Prostate gland (tissue), 2 donors: ENCODE data around the gene VAMP3. TPM values are rescaled to one million over a fixed set of nuclear protein-coding genes. Genes with fewer than 3 reads are reported as not detected.
"Not testable (repeated sequence)": the region's sequence is repeated elsewhere in the genome, so short reads cannot be mapped to it uniquely, and the experiment has no call there.

Experiments
- DNase-seq: peaks from one replicate; pipeline ENCODE4 v3.0.0-alpha.2; 2019; ENCODE audit warnings: low spot score
- H3K27ac ChIP-seq, 2 donors: fragments of 200-600 bp; sonication (generic); 2 replicates each; pipeline ENCODE4 v1.5.1; 2017 to 2019
- H3K27me3 ChIP-seq: fragments of 200-600 bp; sonication (generic); replicated peaks from 2 replicates; pipeline ENCODE4 v1.5.1; 2019; ENCODE audit not compliant: insufficient read depth
- H3K36me3 ChIP-seq, 2 donors: fragments of 200-600 bp; sonication (generic); 1 replicate in 1 of 2; 2 replicates in 1 of 2; pipeline versions ENCODE4 v1.5.1 to v1.8.1; 2017 to 2019
- H3K4me1 ChIP-seq: fragments of 200-600 bp; sonication (generic); replicated peaks from 2 replicates; pipeline ENCODE4 v1.5.1; 2019
- H3K4me3 ChIP-seq, 2 donors: fragments of 200-600 bp; sonication (generic); 2 replicates each; pipeline ENCODE4 v1.5.1; 2017 to 2019
- H3K9me3 ChIP-seq: fragments of 200-600 bp; sonication (generic); 2 replicates; pipeline ENCODE4 v1.5.1; 2017
- POLR2A ChIP-seq: fragments of 450-650 bp; IDR thresholded peaks from one replicate; pipeline ENCODE4 v1.6.1; 2016; ENCODE audit warnings: antibody characterized with exemption, mild to moderate bottlenecking
- POLR2AphosphoS5 ChIP-seq: sonication (generic); formaldehyde crosslinking; IDR thresholded peaks from one replicate; pipeline ENCODE4 v1.6.1; 2017; ENCODE audit warnings: antibody characterized with exemption
- WGBS: methylation state at CpG from one replicate; pipeline ENCODE4 v1.1.5; 2018; 5-methylcytosine and 5-hydroxymethylcytosine counted together
- intact Hi-C: fragments of 100-400 bp; cut with DNase I; formaldehyde crosslinking; loops from one replicate; pipeline ENCODE4 v1.14.2; 2022
- total RNA-seq, 2 donors: library from RNA; depleted of rRNA; stranded (reverse); fragments of >200 nt; gene quantifications; one replicate each; pipeline ENCODE4 v1.1.0, GENCODE V29; 2016
- TF ChIP-seq, protein P1 (sequence below), 4 experiments: fragments of 200-600 bp in 2 of 4; fragments of 450-650 bp in 2 of 4; sonication (generic) in 2 of 4; IDR thresholded peaks; 1 replicate in 3 of 4; 2 replicates in 1 of 4; pipeline ENCODE4 v1.5.1; 2016 to 2019; ENCODE audit warnings: antibody characterized with exemption in 4 of 4, mild to moderate bottlenecking in 2 of 4, moderate library complexity in 2 of 4

Gene VAMP3
- total RNA-seq, 2 donors from 2014 or later = 85.2 to 95.1 TPM

DNA sequence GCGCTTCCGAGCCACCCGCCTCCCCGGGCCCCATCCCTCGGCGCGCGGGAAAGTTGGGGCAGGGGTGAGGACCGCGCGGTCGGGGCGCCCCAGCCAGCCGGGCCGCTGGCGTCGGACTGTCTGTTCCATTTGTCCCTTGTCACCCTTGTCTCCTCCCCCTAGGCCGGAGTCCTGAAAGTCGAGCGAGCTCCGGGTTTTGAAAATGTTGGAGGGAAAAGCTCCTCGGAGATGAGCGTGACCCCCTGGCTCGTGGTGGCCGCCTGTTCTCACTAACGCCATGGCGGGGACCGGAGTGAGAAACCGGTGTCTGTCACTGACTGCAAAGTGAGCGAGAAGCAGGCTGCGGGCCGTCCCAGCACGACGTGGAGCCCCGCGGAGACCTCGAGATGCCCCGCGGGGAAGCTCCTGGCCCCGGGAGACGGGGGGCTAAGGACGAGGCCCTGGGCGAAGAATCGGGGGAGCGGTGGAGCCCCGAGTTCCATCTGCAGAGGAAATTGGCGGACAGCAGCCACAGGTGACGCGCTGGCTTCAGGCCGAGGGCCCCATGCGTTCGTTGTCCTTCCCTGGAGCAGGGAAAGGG is 13.5 kb downstream of the VAMP3 start:
- Histone ChIP-seq H3K27ac (peak overlapping the region; percentile 91 to 94), H3K36me3 (no peaks in the 10 kb centered on the region), H3K4me1 (no peaks in the 10 kb centered on the region), H3K27me3 (no peaks in the 10 kb centered on the region), H3K9me3 (no peaks in the 10 kb centered on the region), H3K4me3 (peak overlapping the region; percentile 51 to 66)
- no peak for DNase-seq
- intact Hi-C loops = no loop called here
- TF ChIP-seq POLR2A = peak; percentile 6
- TF ChIP-seq, protein P1, sequence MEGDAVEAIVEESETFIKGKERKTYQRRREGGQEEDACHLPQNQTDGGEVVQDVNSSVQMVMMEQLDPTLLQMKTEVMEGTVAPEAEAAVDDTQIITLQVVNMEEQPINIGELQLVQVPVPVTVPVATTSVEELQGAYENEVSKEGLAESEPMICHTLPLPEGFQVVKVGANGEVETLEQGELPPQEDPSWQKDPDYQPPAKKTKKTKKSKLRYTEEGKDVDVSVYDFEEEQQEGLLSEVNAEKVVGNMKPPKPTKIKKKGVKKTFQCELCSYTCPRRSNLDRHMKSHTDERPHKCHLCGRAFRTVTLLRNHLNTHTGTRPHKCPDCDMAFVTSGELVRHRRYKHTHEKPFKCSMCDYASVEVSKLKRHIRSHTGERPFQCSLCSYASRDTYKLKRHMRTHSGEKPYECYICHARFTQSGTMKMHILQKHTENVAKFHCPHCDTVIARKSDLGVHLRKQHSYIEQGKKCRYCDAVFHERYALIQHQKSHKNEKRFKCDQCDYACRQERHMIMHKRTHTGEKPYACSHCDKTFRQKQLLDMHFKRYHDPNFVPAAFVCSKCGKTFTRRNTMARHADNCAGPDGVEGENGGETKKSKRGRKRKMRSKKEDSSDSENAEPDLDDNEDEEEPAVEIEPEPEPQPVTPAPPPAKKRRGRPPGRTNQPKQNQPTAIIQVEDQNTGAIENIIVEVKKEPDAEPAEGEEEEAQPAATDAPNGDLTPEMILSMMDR (IDR thresholded peaks at IDR 0.05) = no peak
- 21% methylated on average over 52 of the region's 52 CpGs for WGBS

DNA sequence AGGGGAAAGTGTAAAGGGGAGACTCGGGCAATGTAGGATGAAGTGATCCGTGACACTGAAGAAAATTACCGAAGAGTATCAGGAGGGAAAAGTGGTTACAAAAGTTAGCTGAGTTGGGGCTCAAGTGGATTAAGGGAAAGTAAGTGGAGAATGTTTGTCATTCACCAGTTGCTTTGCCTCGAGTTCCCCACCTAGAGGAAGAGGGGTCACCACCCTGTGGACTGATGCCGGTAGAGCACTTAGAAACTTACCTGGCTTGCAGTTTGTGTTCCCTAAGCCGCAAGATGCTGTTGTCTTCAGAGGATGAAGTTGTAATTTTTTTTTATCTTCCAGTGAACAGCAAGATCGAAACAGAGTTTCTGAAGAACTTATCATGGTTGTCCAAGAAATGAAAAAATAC is 14.0 kb downstream of the VAMP3 start:
- no peaks in the 10 kb centered on the region for H3K27me3 ChIP-seq
- no peaks in the 10 kb centered on the region for H3K4me1 ChIP-seq
- intact Hi-C loops = no loop called here
- no peaks in the 10 kb centered on the region for H3K9me3 ChIP-seq
- H3K4me3 ChIP-seq = peak overlapping the region; percentile 51 to 66
- H3K36me3 ChIP-seq = no peaks in the 10 kb centered on the region
- H3K27ac ChIP-seq = peak overlapping the region; percentile 91 to 94
- no peak for DNase-seq
- TF ChIP-seq POLR2A (no peak), POLR2AphosphoS5 (no peak)
- TF ChIP-seq, protein P1 (IDR thresholded peaks at IDR 0.05) = no peak
- WGBS = 77% methylated on average over 7 of the region's 7 CpGs

DNA sequence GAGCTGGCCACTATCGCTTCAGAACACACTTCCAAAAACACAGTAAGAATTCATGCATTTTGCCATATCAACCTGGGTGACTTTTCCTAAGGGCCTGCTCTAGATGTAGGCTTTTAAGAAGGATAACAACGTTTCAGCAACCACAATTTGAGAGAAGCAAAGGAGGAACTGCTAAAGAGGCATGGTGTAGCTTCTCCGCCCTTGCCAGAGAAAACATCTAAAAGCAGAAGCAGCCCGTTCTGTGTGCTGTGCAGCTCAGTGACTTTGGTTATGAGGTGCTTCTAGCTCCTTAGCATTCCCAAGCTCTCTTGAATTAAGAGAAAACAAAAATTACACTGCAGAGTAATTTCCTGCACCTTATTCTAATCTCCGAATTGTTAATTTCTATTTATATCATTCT is 15.7 kb downstream of the VAMP3 start:
- H3K27me3 ChIP-seq = no peaks in the 10 kb centered on the region
- TF ChIP-seq POLR2A (no peak), POLR2AphosphoS5 (no peak)
- TF ChIP-seq, protein P1 (IDR thresholded peaks at IDR 0.05) = no peak
- 78% methylated on average over 5 of the region's 5 CpGs for WGBS
- DNase-seq = no peak
- intact Hi-C loops = no loop called here
- H3K4me1 ChIP-seq = no peaks in the 10 kb centered on the region
- H3K4me3 ChIP-seq = no peak overlapping the region
- no peak overlapping the region for H3K27ac ChIP-seq
- no peaks in the 10 kb centered on the region for H3K9me3 ChIP-seq
- no peaks in the 10 kb centered on the region for H3K36me3 ChIP-seq

DNA sequence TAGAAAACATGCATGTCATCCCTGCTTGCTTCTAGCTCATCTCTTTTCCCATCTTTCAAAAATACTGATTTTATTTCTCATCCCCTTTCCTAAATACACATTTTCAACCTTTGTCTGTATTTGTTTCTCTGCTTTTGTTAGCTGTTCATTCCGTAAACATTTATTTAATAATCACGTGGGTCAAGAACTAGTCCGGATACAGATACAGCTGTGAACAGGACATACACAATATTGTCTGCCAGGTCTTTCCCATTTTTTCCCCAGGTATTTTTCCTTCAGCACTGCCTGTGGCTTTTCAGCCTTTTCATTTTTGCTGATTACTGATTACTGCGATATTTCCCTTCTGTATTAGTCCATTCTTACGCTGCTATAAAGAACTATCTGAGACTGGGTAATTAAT is 18.7 kb downstream of the VAMP3 start:
- DNase-seq = no peak
- Histone ChIP-seq H3K9me3 (no peaks in the 10 kb centered on the region), H3K27me3 (no peaks in the 10 kb centered on the region), H3K4me1 (no peaks in the 10 kb centered on the region), H3K4me3 (no peak overlapping the region), H3K36me3 (no peaks in the 10 kb centered on the region), H3K27ac (no peak overlapping the region)
- TF ChIP-seq POLR2AphosphoS5 (no peak), POLR2A (no peak)
- TF ChIP-seq, protein P1 (IDR thresholded peaks at IDR 0.05) = no peak
- whole genome bisulfite sequencing = 77% methylated on average over 5 of the region's 5 CpGs
- intact Hi-C loops = no loop called here

DNA sequence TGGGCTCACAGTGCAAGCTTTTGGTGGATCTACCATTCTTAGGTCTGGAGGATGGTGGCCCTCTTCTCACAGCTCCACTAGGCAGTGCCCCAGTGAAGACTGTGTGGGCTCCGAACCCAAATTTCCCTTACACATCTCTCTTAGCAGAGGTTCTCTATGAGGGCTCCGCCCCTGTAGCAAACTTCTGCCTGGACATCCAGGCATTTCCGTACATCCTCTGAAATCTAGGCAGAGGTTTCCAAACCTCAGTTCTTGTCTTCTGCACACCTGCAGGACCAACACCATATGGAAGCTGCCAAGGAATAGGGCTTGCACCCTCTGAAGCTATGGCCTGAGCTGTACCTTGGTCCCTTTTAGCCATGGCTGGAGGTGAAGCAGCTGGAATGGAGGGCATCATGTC is 19.9 kb downstream of the VAMP3 start:
- DNase-seq, H3K9me3 ChIP-seq, H3K4me3 ChIP-seq, H3K36me3 ChIP-seq, intact Hi-C loops, H3K27ac ChIP-seq, H3K27me3 ChIP-seq, H3K4me1 ChIP-seq: not testable (repeated sequence)
- WGBS = 96% methylated on average over 3 of the region's 3 CpGs
